Tibial nerve (tissue), 4 donors: ENCODE measurements around the gene PARD3B. TPM values are rescaled to one million over a fixed set of nuclear protein-coding genes. Genes with fewer than 3 reads are reported as not detected.

ENCODE experiments used
- DNase-seq, 2 donors: peaks; one replicate each; pipeline ENCODE4 v3.0.0-alpha.2; 2019; ENCODE audit warnings: low spot score in 2 of 2
- H3K27ac ChIP-seq, 4 donors: fragments of 200-600 bp; sonication (generic) in 3 of 4; one replicate each; pipeline ENCODE4 v1.5.1; 2017 to 2019; ENCODE audit warnings: mild to moderate bottlenecking in 1 of 4
- H3K27me3 ChIP-seq, 2 donors: fragments of 200-600 bp; sonication (generic) in 1 of 2; one replicate each; pipeline versions ENCODE4 v1.5.1 to v1.6.0; 2017 to 2019
- H3K36me3 ChIP-seq, 3 donors: fragments of 200-600 bp; sonication (generic); one replicate each; pipeline ENCODE4 v1.5.1; 2018 to 2019
- H3K4me1 ChIP-seq, 4 donors: fragments of 200-600 bp; sonication (generic) in 3 of 4; one replicate each; pipeline ENCODE4 v1.5.1; 2017 to 2019
- H3K4me3 ChIP-seq, 4 donors: fragments of 200-600 bp; sonication (generic) in 3 of 4; one replicate each; pipeline ENCODE4 v1.5.1; 2017 to 2019; ENCODE audit warnings: mild to moderate bottlenecking in 1 of 4, moderate library complexity in 1 of 4
- H3K9me3 ChIP-seq, 4 donors: fragments of 200-600 bp; sonication (generic) in 3 of 4; one replicate each; pipeline ENCODE4 v1.5.1; 2017 to 2019
- EP300 ChIP-seq, 2 donors: sonication (generic); formaldehyde crosslinking; IDR thresholded peaks; one replicate each; pipeline ENCODE4 v1.6.1; 2017; ENCODE audit warnings: antibody characterized with exemption in 2 of 2, mild to moderate bottlenecking in 1 of 2
- POLR2A ChIP-seq, 2 donors: fragments of 450-650 bp; IDR thresholded peaks; one replicate each; pipeline ENCODE4 v1.6.1; 2017; ENCODE audit warnings: antibody characterized with exemption in 2 of 2, mild to moderate bottlenecking in 2 of 2, moderate library complexity in 2 of 2
- WGBS, 2 donors: methylation state at CpG; one replicate each; pipeline ENCODE4 v1.1.5; 2018; 5-methylcytosine and 5-hydroxymethylcytosine counted together
- total RNA-seq, 4 donors: library from RNA; depleted of rRNA; stranded (reverse); fragments of >200 nt; gene quantifications; one replicate each; pipeline ENCODE4 v1.1.0, GENCODE V29; 2016
- TF ChIP-seq, protein P1 (sequence below), 5 experiments: fragments of 200-600 bp in 3 of 5; fragments of 450-650 bp in 2 of 5; sonication (generic) in 3 of 5; IDR thresholded peaks; one replicate each; pipeline ENCODE4 v1.5.1; 2016 to 2019; ENCODE audit warnings: antibody characterized with exemption in 5 of 5, mild to moderate bottlenecking in 3 of 5, moderate library complexity in 2 of 5

The PARD3B gene
- total RNA-seq, 4 donors from 2014 or later, result 47.4 to 101 (median 64.8) TPM

DNA sequence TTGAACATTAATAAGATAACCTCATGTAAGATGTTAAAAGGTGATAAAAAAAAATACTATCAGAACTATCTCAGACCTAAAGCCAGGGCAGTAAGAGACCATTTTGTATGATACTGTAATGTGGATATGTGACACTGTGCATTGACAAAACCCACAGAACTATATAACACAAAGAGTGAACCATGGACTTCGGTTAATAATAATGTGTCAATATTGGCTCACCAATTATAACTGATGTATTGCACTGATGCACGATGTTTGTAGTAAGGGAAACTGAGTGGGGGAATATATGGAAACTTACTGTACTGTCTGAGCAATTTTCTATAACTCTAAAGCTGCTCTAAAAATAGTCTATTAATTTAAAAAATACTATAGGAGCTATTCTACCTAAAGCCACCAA lies 40.7 kb upstream of the PARD3B start:
- TF ChIP-seq EP300 (IDR thresholded peaks at IDR 0.05), result no peak
- no peak for TF ChIP-seq POLR2A (IDR thresholded peaks at IDR 0.05)
- TF ChIP-seq, protein P1, sequence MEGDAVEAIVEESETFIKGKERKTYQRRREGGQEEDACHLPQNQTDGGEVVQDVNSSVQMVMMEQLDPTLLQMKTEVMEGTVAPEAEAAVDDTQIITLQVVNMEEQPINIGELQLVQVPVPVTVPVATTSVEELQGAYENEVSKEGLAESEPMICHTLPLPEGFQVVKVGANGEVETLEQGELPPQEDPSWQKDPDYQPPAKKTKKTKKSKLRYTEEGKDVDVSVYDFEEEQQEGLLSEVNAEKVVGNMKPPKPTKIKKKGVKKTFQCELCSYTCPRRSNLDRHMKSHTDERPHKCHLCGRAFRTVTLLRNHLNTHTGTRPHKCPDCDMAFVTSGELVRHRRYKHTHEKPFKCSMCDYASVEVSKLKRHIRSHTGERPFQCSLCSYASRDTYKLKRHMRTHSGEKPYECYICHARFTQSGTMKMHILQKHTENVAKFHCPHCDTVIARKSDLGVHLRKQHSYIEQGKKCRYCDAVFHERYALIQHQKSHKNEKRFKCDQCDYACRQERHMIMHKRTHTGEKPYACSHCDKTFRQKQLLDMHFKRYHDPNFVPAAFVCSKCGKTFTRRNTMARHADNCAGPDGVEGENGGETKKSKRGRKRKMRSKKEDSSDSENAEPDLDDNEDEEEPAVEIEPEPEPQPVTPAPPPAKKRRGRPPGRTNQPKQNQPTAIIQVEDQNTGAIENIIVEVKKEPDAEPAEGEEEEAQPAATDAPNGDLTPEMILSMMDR (IDR thresholded peaks at IDR 0.05), result no peak
- no peaks in the 10 kb centered on the region for H3K9me3 ChIP-seq
- H3K36me3 ChIP-seq, result no peaks in the 10 kb centered on the region
- 92 to 95% methylated on average over 2 of the region's 2 CpGs for WGBS, 2 donors
- no peak overlapping the region for H3K27ac ChIP-seq
- H3K27me3 ChIP-seq, result no peaks in the 10 kb centered on the region
- H3K4me3 ChIP-seq, result no peak overlapping the region
- DNase-seq, result no peak
- no peaks in the 10 kb centered on the region for H3K4me1 ChIP-seq

DNA sequence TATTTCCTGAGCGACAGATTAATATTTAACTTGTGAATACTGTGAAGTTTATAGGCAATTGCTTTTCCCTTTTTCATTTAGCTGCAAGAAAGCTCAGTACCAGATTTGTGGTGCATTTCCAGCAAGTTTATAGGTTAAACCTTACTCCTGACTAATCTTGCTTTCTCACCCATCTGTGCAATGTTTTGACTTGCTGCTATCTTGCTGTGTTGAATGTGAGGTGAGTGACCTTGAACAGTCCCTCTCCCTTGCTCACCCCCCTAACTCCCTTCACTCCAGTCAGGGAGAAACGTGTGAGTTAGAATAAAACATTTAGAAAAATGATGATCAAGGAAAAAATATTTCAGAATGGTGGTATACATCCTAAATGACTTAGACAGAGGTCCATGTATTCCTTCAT lies 39.8 kb upstream of the PARD3B start:
- no peaks in the 10 kb centered on the region for H3K9me3 ChIP-seq
- no peak overlapping the region for H3K27ac ChIP-seq
- 71 to 79% methylated on average over 2 of the region's 2 CpGs for WGBS, 2 donors
- DNase-seq, result no peak
- H3K36me3 ChIP-seq, result no peaks in the 10 kb centered on the region
- H3K4me1 ChIP-seq, result no peaks in the 10 kb centered on the region
- no peaks in the 10 kb centered on the region for H3K27me3 ChIP-seq
- TF ChIP-seq, protein P1 (IDR thresholded peaks at IDR 0.05), result no peak
- TF ChIP-seq EP300 (IDR thresholded peaks at IDR 0.05), result no peak
- TF ChIP-seq POLR2A (IDR thresholded peaks at IDR 0.05), result no peak
- no peak overlapping the region for H3K4me3 ChIP-seq

DNA sequence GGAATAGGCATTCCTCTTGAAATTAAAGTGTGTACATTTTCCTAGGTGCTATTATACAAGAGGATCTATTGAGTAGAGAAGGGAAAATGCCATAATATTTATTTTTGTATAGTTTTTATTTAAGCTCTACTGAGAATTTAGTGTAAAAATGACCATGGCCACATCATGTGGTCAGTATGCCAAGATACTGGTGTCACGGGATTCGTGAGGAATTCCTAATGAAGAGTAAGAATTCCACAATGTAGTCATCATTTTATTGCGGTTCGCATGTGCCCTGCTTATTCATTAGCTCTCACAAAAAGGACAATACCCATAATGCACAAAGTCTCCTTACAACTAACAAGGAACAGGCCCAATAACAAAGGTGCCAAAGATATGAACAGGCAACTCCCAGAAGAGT lies 39.3 kb upstream of the PARD3B start:
- no peaks in the 10 kb centered on the region for H3K36me3 ChIP-seq
- 32 to 38% methylated on average over 4 of the region's 4 CpGs for WGBS, 2 donors
- H3K27me3 ChIP-seq, result no peaks in the 10 kb centered on the region
- no peak overlapping the region for H3K27ac ChIP-seq
- H3K4me3 ChIP-seq, result no peak overlapping the region
- TF ChIP-seq EP300 (IDR thresholded peaks at IDR 0.05), result no peak
- TF ChIP-seq POLR2A (IDR thresholded peaks at IDR 0.05), result no peak
- TF ChIP-seq, protein P1 (IDR thresholded peaks at IDR 0.05), result no peak
- no peaks in the 10 kb centered on the region for H3K9me3 ChIP-seq
- DNase-seq, result no peak
- no peaks in the 10 kb centered on the region for H3K4me1 ChIP-seq

DNA sequence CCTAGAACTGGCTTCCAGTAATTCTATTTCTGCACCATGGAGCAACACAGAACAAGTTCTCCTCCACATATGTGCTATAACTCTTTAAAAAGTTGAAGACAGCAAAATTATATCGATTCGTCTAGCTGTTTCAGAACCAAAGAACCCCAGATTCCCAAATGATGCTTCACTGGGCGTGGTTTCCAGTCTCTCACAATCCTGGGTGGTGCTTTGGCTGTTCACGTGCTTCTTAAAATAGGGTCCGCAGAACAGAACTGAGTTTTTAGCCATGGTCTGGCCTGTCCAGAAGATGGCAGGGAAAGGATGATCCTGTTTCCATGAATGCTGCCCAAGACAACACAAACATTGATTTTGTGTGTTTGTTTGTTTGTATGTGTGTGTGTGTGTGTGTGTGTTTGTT lies 37.6 kb upstream of the PARD3B start:
- Histone ChIP-seq H3K27ac (no peak overlapping the region), H3K4me3 (no peak overlapping the region), H3K36me3 (no peaks in the 10 kb centered on the region), H3K27me3 (no peaks in the 10 kb centered on the region), H3K4me1 (no peaks in the 10 kb centered on the region), H3K9me3 (no peaks in the 10 kb centered on the region)
- TF ChIP-seq, protein P1 (IDR thresholded peaks at IDR 0.05), result no peak
- TF ChIP-seq EP300 (IDR thresholded peaks at IDR 0.05), result no peak
- TF ChIP-seq POLR2A (IDR thresholded peaks at IDR 0.05), result no peak
- DNase-seq, result no peak
- whole genome bisulfite sequencing, 2 donors, result 70 to 87% methylated on average over 5 of the region's 5 CpGs

DNA sequence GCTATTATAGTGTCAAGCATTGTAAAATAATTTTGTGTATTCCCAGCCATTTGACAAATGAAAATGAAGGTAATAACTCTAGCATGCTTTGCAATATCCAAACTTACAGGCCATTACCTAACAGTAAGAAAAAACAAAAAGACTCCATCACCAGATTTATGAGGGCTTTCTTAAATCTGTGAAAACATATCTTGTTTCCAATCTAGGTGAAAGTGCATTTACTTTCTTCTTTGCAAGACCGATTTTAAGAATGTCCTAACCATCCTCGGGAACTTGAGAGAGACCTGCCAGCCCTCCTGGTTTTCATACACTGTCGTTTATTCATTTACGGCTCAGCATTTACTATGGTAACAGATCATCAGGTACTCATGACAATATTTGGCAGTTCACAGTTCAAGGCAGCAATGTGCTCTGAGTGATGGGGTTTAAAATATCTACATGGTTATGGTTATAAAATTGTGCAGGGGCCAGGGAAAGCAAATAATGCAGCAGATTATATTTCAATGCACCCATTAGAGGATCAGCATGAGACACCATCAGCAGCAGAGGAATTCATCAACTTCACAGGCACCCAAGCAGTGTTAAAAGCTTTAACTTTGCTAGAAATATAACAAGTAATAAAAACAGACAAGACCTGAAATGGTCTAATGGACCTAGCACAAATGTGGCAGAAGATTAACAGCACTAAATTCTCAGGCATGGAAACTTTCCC lies 34.4 kb upstream of the PARD3B start:
- Histone ChIP-seq H3K4me1 (no peaks in the 10 kb centered on the region), H3K4me3 (no peak overlapping the region), H3K9me3 (no peaks in the 10 kb centered on the region), H3K27me3 (no peaks in the 10 kb centered on the region), H3K36me3 (no peaks in the 10 kb centered on the region), H3K27ac (no peak overlapping the region)
- DNase-seq, result no peak
- WGBS, 2 donors, result 67 to 72% methylated on average over 4 of the region's 4 CpGs
- TF ChIP-seq EP300 (IDR thresholded peaks at IDR 0.05) (no peak), POLR2A (IDR thresholded peaks at IDR 0.05) (no peak)
- TF ChIP-seq, protein P1 (IDR thresholded peaks at IDR 0.05), result no peak
